ENCODE data around the gene CLNK.
A peak's percentile ranks its signal among the peaks of the same experiment; 100 is the strongest.

CLNK gene

GRCh38 chr4:10607206-10607605 lies 77.4 kb downstream of the CLNK start:
- no peak for DNase-seq (ENCODE audit: low read depth)
- H3K4me3 ChIP-seq (ENCODE audit: low read length): no peak overlapping the region
- no peak for TF ChIP-seq CTCF (conservative IDR thresholded peaks at IDR 0.05; ENCODE audit: low read length)

- TF ChIP-seq CTCF (conservative IDR thresholded peaks at IDR 0.05; ENCODE audit: low read length): no peak
- no peak for DNase-seq (ENCODE audit: low read depth)
- H3K4me3 ChIP-seq (ENCODE audit: low read length): no peak overlapping the region
Measured at GRCh38 chr4:10606483-10607155, 77.9 kb downstream of the CLNK start.

- TF ChIP-seq CTCF (conservative IDR thresholded peaks at IDR 0.05; ENCODE audit: low read length): no peak
- H3K4me3 ChIP-seq (ENCODE audit: low read length): no peak overlapping the region
- DNase-seq (ENCODE audit: low read depth): peak; percentile 38
Measured at GRCh38 chr4:10605746-10606482, 78.7 kb downstream of the CLNK start.

- no peak overlapping the region for H3K4me3 ChIP-seq (ENCODE audit: low read length)
- TF ChIP-seq CTCF (conservative IDR thresholded peaks at IDR 0.05; ENCODE audit: low read length): no peak
- DNase-seq (ENCODE audit: low read depth): no peak
Measured at GRCh38 chr4:10605031-10605430, 79.5 kb downstream of the CLNK start.

- peak; percentile 10 for DNase-seq (ENCODE audit: low read depth)
- H3K4me3 ChIP-seq (ENCODE audit: low read length): no peak overlapping the region
- TF ChIP-seq CTCF (conservative IDR thresholded peaks at IDR 0.05; ENCODE audit: low read length): no peak
Measured at GRCh38 chr4:10599574-10599973, 85.0 kb downstream of the CLNK start.

DNA sequence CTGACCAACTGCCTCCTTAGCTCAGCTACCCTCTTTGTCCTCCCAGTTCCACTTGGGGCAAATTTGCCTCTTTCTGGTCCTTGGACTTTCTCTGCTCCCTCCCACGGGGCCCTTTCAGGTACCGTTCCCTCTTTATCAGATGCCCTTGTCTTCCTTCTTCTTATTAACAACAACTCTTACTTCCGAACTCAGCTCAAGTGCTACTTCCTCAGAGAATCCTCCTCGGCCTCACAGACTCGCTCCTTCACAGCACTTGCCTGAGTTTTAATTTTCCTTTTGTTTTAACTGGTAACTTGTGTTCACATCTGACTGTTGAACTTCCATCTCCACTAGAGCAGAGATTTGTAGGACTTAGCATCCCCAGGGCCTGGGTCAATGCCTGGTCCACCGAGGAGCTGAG lies 85.7 kb downstream of the CLNK start:
- no peak for TF ChIP-seq CTCF (conservative IDR thresholded peaks at IDR 0.05; ENCODE audit: low read length)
- no peak overlapping the region for H3K4me3 ChIP-seq (ENCODE audit: low read length)
- no peak for DNase-seq (ENCODE audit: low read depth)
